NCI-H345 treated with DMSO at 0.1 percent for 48 hours (cell line): ENCODE results near the gene ZMPSTE24.

Source experiments
- DNase-seq: peaks from one replicate; lab custom pipeline; 2025; ENCODE audit not compliant: unreplicated experiment; lab: John Stamatoyannopoulos, UW

Gene ZMPSTE24

DNA sequence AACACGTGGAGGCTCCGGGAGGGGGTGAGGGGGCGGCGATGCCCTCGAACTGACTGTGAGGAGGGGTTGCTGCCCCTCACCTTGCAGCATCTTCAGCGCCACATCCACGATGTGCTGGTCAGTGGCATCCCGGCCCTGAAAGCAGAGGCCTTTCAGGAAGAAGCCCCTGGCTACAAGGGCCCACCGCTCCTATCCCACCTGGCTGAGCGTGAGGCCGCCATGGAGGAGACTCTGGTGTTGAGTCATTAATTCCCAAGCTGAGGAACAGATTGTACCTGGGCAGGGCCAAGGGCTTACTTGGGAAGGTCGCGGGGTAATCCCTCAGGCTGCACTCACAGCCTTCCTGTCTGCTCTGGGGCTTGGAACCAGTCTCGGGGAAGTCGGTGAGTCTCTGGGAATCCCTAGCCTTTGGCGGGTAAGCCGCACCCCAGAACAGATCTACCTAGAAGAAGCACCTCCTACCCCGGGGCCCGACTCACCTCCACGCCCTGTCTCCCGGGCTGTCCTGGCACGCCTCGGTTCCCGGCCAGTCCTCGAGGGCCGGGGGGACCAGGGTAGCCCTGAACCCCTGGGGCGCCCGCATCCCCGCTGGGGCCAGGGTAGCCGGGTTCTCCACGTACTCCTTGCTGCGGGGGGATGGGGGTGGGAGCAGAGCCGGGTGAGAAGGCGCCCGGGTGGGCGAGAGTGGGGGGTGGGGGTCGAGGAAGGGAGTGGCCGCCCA lies 45.2 kb downstream of the ZMPSTE24 start:
- DNase-seq: no peak

DNA sequence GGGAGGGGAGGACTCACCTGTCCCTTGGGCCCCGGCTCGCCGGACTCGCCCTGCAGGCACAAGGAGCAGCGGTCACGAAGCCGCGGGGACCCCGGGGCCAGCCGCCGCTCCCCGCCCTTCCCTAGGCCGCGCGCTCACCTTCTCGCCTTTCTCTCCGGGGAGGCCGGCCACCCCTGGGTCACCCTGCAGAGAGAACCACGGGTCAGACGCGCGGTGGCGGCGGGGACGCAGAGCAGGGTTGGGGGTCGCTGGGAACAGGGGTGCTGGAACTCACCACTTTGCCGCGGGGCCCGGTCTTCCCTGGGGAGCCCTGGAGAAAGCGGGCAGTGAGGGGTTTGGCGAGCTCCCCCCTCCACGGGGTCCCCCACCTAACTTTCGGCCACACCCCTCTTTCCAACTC lies 45.8 kb downstream of the ZMPSTE24 start:
- DNase-seq: no peak

DNA sequence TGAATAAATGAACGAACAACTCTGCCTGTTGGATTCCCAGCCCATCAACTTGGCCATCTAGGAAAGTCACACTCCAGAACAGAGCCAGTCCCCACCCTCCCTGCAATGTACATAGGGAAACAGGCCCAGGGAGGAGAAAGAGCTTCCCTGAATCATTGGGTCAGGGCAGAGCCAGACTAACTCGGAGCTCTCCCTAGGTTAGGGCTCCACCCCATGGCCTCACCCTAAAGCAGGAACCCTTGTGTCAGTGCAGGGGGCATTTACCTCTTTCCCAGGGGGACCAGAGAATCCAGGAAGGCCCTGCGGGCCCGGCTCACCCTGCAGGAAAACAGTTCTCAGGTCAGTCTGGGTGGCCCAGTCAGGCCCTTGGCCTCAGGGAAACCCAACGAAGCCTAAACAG lies 47.4 kb downstream of the ZMPSTE24 start:
- DNase-seq: no peak

DNA sequence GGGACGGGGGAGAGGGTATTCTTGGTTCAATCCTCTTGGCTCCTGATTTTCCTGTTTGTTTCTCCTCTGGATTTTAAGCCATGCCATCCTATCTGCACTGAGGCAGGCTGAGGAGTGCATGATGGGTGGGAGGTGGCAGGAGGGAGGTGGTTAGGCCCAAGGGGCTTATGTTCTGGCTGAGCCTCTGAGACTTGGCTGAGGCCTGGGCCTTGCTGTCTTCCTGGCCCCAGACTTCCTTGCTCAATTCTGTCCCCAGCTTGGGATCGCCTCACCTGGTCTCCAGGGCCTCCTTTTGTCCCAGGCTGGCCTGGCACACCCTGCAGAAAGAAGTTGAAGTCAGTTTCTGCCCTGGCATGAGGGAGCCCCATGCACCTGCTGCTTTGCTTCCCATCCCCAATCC lies 47.8 kb downstream of the ZMPSTE24 start:
- no peak for DNase-seq

DNA sequence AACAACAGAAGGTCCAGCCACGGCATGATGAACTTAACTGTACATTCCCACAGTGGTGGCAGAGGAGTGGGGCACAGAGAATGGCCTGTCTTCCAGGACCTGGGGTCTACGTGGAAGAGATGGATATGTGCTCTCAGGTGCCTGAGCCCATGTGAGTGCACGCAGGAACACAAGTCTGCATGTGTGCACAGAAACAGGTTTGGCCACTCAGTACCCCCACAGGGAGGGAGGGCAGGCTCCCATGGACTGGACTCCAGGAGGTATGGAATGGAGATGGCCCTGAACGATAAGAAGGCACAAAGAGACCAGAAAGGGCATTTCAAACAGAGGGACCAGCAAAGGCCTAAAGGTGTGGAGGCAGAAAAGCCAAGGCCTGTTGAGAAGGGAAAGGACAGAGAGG lies 48.3 kb downstream of the ZMPSTE24 start:
- DNase-seq: no peak

DNA sequence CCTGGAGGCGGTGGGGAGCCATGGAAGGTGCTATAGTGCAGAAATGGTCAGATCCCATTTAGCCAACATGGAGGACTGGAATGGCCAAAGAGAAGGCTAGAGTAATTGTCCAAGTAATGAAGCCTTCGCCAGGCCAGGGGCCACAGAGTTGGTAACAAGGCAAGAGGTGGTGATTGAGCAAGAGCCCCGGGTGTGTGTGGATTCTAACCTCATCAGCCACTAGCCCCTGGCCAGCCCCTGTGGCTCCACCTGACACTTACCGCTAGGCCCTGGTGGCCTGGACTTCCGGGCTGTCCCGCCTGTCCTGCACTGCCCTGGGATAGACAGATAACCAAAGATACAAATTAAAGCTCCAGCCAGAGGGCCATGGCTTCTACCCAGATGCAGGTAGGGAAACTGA lies 49.1 kb downstream of the ZMPSTE24 start:
- DNase-seq: no peak

DNA sequence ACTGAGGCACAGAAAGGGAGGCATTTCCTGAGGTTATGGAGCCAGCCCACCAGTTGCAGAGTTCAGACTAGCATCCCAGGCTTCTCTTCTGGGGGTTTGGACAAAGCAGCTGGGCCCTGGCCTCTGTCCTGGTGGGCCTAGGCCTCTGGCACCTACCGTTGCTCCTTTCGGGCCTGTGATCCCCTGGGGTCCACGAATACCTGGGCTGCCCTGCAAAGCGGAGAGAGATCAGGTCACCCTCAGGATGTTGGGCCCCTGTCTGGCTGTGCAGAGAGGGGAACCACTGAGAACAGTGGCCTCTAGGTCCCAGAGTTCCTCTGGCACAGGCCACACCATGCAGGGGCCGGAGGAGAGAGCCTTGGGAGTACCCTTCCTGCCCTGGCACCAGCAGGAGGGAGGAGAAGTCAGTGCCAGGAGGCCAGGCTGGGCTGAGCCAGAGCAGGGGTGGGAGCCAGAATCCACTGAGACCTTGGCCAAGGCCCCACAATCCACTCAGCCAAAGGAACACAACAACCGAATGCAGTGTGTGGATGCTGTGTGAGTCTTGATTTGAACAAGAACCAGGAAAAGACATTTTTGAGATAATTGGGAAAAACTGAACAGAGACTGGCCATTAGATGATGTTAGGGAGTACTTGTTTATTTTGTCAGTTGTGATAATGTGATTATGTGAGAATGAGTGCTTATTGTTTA lies 50.1 kb downstream of the ZMPSTE24 start:
- no peak for DNase-seq

DNA sequence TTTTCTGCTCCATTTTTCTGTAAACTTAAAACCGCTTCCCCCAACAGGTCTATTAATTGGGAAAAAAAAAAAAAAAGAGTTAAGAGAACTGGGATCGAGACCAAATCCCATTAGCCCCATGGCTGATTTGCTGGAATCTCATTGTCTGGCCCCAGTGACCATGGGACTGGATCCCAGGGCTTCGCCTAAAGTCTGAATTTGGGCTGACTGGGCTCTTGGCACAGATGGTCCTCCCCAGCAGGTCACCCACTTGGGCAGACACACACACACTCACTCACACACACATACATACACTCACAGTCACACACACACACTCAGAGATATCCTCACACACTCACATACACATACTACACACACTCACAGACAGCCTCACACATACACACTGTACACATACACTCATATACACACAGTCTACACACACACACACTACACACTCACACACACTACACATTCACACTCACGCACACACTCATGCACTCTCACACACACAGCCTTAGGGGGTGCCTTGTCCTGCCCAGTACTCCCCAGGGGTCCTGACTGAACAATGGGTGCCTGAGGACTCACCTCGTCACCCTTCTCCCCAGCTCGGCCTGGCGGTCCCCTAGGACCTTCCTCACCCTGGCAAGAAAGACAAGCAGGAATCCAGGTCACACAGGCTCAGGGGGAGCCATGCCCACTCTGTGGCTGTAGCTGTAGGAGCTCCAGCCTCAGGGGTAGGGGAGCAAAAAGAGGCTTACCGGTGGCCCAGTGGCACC lies 51.5 kb downstream of the ZMPSTE24 start:
- no peak for DNase-seq

DNA sequence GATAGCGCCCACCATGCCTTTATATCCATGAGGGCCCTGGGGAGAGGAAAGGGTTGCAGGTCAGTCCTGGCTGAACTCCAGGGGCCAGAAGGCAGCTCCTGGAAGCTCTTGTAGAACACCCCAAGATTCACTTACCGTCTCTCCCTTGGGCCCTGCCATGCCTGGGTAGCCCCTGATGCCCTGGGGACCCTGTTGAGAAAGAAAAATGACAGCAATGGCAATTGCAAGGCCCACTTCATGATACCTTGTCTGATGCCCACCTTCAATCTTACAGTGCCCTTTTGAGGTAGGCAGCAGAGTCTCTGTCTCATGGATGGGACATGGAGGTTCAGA lies 52.1 kb downstream of the ZMPSTE24 start:
- DNase-seq: no peak

DNA sequence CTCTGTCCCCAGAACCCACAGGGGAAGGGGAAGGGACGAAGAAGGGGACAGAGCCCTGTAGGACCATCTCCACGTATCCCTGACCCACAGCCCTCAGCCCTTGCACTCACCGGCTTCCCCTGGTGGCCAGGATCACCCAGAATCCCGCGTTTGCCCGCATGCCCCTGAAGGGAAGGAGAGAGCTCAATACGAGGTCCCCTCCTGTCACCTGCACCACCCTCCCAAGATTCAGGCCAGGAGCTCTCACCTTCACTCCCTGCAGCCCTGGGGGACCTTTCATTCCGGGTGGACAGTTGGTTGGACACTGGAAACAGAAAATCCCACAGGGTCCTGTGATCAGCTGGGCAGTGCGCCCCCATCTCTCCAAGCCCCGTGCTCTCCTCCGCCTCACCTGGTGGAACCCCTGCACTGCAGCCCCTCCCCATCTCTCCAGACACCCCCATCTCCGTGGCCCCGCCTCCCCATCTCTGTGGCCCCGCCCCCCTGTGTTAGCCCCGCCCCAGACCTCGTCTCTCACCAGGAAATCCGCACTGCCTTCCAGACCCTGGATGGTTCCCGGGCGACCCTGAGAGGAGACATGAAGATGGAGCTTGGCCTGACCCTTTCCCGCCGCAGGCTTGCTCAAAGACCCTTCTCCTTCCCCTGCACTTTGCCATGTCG lies 53.1 kb downstream of the ZMPSTE24 start:
- no peak for DNase-seq

DNA sequence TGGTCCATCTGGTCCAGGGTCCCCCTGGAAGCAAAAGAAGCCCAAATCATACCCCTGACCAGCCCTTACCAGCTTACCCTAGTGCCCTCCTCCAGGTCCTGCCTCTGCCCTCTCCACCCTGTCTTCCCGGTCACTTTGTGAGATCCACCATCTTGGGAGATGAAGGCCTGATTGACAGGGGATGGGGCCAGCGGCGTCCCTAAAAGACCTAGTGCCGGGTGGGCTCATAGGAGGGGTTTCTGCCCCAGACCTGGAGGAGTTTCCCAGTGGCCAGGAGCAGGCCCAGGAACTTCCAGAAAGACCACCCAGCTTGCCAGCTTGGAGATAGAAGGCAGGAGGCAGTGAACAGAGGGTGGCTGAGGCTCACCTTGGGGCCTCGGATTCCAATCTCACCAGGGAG lies 53.7 kb downstream of the ZMPSTE24 start:
- no peak for DNase-seq

DNA sequence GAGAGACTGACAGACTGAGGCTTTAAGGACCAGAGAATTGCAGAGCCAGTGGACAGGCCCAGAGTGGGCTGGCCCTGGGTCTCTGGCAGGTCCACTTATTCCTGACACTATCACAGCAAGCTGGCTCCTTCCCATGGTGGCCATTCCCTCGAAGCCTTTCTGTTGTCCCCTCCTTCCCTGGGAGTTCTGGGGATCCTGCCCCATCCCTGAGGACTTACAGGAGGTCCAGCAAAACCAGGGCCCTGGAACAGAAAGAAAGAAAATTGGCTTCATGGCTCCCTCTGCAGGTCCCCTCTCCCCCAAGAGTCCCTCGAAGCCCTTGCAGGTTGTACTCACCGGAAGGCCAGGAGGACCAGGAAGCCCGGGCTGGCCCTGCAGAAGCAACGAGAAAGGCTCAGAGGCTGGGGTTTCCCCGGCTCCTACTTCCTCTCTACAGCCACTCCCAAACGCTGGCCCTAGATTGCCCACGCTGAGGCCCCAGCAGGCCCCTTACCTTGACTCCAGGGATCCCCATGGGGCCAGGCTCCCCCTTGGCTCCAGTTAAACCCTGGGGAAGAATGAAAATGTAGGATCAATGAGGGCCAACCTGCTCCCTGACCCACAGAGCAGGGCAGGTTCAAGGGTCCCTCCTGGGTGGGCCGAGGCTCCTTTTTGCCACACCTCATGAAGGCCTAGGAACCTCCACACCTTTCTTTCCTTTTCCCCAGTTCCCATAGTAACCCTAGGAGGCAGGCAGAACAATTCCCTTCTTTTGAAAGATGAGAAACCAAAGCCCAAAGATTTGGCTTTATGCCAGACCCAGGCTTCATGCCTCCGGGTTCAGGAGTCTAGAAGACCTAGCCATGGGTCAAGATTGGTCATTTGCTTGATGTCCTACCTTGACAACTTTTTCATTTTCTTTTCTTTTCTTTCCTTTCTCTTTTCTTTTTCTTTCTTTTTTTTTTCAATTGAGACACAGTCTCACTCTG lies 54.5 kb downstream of the ZMPSTE24 start:
- no peak for DNase-seq

DNA sequence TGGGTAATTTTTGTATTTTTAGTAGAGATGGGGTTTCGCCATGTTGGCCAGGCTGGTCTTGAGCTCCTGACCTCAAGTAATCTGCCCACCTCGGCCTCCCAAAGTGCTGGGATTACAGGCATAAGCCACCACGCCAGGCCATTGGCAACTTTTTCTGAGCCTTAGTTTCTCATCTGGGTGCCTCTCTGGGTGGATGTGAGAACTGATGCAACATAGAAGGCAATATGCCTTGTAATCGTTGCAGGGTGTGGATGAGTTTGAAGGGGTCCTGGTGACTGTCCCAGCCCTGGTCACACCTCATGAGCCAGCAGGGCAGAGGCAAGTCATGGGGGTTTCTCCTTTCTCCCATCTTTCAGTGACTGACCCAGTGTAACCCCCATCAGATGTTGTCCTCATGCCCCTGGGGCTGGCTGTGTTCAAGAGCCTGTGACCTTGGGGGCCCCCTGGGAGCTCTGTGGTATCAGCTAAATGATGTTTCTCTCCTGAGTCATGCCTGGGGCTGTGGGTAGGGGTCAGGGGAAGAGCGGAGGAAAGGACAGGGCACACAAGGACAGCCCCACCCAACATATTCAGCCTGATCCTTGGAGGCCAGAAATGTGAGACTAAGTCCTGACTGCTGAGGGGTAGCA lies 55.4 kb downstream of the ZMPSTE24 start:
- DNase-seq: no peak

DNA sequence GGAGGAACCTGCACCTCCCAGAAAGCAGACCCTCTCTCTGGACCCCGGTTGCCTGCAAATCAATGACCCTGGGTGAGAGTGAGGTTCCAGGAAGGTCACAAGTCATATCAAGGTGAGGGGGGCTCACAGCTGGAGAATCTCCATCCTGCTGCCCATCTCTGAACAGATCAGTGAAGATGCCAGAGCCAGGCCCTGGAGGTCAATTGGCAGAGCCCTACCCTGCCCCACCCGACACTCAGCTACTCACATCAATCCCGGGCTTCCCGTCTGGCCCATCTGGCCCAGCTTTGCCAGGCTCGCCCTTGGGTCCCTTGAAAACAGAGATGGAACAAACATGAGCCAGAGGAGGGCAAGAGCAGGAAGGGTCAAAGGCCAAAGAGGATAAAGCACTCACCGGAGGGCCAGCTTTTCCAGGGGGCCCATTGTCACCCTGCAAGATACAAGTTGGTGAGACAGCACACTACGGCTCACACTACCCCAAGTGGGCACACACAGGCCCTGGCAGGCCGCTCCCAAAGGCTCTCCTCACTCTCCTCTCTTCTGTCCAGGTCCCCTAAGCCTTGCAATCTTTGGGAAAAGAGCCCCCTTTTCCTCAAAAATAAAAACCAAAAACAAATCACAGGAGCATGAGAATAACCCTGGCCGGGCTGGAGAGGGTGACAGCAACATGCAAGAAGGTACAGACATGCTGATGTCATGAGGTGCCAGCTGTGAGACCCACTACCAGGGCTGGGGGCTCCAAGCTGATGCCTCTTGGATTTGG lies 56.1 kb downstream of the ZMPSTE24 start:
- DNase-seq: no peak

DNA sequence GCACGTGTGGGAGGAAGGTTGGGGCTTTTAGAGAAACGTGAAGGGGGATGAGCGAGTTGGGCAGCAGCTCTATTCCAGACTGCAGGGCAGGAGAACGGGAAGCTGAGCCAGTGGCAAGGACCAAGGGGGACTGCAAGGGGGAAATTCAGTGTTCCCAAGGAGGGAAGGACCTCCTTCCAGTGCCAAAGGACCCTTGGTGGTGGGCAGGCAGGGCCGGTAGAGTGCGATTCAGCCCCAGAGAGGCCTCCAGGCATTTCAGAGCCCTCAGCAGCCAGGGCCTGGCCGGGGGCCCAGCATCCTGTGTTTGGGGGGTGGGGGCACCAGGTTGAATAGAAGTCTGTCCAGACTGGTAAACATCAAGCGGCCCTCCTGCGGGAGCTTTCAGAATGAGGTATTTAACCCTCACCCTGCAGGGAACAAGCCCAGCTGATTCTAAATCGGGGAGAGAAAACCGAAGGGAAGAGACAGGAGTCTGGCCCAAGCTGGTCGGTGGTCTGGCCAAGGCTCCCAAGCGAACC lies 56.7 kb downstream of the ZMPSTE24 start:
- no peak for DNase-seq

DNA sequence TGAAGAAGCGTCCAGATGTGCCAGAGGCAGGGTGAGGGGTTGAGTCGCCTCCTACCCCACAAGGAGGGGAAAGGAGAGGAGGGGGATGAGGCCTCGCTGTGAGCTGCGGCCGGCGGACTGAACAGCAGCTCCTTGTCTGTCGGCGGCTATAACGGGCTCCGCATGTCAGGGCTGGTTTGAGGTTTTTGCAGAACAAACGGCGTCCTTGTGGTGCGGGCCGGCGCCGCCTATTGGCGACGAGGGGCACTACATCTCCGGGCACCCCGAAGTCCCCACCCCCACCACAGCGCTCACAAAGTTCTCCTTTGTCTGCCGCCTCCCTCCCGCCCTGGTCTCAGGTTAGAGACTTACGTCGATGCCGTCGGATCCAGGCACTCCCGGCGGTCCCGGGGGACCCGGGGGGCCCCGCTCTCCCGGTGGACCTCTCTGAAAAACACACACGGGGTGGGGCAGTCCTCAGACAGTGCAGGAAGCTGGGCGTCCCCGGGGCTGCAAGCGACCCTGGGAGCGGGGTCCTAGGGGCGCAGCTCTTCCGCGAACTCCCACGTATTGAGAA lies 57.3 kb downstream of the ZMPSTE24 start:
- peak; percentile 64 for DNase-seq

DNA sequence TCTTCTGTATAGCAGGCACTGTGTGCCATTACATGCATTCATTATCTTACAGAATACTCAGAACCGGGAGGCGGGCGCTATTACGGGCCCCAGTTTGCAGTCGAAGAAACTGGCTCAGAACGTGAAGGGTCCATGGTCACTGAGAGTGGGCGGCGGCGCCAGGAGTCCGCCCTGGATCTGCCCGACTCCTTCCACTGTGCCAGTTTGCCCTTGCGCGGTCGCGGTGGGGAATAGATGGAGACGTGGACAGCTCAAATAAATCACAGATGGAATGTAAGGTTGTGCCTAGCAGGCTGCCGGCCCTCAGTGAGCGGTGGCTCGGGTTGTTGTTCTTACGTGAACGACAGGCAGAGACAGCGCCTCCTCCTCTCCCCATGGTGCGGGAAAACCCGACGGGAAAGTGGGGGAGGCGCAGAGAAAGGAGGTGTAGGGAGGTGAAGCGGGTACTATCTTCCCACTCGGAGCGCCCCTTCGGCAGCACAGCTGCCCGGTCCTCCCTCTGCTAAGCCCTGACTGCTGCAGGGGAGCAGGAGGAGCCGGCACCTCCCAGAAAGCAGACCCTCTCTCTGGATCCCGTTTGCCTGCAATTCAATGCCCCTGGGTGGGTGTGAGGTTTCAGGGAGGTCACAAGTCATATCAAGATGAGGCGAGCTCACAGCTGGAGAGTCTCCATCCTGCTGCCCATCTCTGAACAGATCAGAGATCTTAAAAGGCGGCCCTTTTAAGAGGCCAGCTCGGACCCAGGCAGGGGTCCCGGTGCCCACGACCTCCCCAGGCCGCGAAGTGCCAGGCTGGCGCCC lies 58.0 kb downstream of the ZMPSTE24 start:
- peak; percentile 48 for DNase-seq
